ENCODE measurements around the gene PLAAT2. TPM values are rescaled to one million over a fixed set of nuclear protein-coding genes. Genes with fewer than 3 reads are reported as not detected.

Gene PLAAT2
- total RNA-seq, 1 donor from 2014 or later: not detected

DNA sequence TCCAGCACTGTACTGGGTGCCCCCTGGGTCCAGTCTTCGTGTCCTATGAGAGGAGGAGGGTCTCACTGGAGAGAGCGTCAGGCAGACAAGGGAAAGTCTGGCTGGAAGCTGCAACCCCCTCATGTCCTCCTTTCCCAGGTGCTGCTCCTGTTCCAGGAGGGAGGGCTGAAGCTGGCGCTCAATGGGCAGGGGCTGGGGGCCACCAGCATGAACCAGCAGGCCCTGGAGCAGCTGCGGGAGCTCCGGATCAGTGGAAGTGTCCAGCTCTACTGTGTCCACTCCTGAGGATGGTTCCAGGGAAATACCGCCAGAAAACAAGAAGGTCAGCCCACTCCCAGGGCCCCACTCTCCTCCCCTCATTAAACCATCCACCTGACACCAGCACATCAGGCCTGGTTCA is 47.1 kb downstream of the PLAAT2 start:
- no peak for DNase-seq

DNA sequence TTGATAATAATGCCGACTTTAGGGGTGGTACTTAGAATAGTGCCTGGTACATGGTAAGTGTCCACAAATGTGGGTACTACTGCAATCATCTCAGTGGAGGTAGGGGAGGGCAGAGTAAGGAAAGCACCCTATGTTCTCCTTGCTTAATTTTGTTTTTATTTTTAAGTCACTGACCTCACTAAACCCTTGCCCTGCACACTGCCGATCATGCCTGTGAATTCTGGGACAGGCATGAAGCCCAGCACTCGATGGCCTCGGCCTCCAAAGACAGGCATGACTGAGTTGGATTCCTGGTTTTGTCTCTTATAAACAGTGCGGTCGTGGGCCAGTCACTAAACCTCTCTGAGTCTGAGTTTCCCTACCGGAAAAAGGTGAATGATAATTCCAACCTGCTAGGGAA is 50.4 kb downstream of the PLAAT2 start:
- no peak for DNase-seq

DNA sequence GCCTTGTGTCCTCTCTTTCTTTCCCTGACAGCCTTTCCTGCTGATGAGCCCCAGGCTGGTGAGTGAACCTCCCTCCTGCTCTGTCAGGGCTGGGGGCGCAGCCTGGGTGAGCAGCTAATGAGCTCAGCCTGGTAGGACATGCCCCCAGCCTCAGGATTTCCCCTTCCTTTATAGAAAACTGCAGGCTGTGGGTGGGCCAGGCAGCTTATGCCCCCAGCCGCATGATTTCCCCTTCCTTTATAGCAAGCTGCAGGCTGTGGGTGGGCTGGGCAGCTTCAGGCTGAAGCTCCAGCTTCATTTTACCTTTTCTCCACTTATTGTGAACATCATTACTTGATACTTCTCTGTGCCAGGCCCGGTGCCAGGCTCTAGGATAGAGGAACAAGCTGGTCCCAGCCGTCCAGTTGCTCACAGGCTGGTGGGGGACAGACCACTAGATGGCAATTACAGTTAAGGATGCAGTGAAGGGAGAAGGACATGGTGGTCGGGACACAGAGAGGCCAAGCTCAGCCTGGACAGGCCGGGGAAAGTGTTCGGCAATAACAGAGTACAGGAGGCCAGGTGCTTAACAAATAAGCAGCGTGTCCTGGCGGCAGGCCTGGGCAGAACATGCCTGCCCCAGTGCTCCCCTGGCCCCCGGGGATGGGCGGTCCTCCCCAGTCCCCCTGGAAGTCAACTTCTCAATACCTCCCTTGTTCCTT is 52.0 kb downstream of the PLAAT2 start:
- DNase-seq: no peak

DNA sequence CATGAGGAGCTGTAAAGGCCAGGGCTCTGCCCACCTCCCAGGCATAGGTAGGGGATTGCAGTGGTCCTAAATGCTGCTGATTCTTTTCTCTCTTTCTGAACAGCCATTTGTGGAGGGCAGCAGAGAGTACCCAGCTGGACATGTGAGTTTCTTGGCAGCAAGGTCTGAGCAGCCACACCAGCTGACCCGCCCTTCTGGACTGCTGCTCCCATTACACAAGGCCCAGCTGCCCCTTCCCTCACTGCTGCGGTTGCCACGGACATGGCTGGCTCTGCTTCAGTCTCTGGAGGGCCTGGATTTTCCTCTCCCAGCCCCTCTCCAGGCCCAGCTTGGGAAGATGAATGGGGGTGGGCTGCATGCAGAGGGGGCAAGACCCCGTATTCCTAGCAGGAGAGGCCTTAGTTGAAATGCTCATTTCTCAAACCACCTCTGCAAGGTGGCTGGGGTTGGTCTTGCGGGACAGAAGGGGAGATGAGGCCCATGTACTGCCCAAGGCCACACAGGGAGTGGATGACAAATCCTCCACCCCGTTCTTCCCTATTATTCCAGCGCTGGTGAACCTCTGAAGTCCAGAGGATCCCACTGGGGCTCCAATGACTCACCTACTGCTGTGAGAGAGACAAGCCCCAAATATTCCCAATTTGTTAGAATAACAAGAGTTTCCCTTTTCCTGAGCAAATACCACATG is 52.7 kb downstream of the PLAAT2 start:
- DNase-seq: peak; percentile 64

DNA sequence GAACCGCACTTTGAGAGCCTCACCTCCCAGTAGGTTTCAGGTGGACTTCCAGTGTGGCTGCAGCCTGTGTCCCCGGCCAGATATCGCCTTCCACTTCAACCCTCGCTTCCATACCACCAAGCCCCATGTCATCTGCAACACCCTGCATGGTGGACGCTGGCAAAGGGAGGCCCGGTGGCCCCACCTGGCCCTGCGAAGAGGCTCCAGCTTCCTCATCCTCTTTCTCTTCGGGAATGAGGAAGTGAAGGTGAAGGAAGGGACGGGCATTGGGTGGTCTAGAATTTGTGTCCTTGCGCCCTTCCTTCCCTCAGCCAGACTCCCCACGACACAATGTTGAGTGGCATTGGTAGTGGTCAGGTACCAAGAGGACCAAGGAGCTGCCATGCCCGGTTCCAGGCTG is 54.4 kb downstream of the PLAAT2 start:
- no peak for DNase-seq

DNA sequence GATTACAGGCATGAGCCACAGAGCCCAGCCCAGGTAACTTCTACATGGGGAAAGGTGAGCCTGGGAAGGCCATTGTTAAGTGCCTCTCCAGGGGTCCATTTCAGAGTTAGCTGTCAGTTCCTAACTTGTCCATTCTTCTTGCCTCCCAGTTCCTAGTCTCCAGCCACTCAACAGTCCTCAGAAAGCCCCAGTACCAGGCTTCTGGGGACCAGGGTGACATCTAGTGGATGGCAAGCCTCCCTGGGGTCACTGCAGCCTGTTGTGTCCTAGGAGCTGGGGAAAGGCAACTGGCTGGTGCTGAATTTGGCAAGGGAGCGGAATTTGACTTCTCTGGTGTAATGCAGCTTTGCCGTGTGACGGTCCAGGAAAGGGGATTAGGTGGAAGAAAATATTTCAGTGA is 55.2 kb downstream of the PLAAT2 start:
- DNase-seq: peak; percentile 40

DNA sequence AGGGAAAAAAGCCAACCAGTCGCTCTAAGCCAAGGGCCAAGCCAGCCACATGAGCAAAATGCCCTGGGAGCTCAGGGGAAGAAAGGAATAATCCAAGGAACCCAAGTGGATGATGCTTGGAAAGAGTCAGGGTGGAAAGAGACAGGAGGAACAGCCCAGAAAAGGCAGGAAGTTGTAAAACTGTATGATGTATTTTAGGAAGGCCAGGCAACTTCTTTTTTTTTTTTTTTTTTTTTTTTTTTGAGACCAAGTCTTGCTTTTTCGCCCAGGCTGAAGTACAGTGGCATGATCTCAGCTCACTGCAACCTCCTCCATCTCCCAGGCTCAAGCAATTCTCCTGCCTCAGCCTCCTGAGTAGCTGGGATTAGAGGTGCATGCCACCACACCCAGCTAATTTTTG is 55.7 kb downstream of the PLAAT2 start:
- DNase-seq: no peak

DNA sequence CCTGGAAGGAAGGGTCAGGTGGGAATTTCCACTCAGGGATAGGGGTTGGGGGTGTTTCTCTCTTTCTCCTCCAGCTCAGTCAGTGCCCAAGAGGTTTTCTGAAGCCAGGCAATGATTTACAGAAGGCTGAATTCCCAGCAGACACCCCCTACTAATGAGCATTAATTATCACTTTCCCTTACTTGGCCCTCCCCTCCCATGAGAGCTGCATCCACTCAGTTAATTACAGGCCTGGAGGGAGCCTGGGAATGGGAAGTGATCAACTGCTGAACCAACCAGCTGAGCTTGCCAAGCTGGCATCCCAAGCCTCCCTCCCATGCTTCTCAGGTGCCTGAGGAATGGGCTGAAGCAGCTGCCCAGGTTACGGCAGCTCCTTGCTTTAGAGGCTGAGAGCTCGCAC is 56.3 kb downstream of the PLAAT2 start:
- no peak for DNase-seq

DNA sequence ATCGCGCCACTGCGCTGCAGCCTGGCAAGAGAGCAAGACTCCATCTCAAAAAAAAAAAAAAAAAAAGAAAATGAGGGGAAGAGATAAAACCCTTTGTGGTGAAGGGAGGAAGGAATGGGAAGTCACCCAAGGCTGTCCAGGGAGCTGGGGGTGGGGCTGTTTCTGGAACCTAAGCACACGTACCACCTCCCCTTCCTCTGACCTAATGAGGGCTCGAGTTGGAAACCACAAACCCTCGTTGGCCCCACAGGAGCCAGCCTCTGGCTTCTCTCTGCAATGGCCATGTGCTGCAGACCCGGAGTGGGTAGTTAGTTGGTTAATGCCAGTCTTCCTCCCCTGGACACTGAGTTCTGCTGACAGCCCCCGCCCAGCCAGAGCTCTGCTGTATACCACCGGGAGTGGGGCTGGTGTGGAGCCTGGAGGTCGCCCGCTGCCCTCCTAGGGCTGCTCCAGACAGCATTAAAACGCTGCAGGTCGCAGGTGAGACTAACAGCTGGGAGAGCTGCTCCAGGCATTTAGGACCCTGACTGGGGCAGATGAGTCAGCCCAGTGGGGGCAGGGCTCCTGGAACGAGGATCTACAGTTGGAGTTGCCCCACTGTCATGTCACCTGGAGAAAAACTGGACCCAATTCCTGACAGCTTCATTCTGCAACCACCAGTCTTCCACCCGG is 57.2 kb downstream of the PLAAT2 start, which contains the start of gene LGALS12:
TSS of gene LGALS12 (plus strand) at position 228 of the 672 bp plus-strand sequence. CDS start at position 603, 375 bp downstream.
- no peak for DNase-seq

DNA sequence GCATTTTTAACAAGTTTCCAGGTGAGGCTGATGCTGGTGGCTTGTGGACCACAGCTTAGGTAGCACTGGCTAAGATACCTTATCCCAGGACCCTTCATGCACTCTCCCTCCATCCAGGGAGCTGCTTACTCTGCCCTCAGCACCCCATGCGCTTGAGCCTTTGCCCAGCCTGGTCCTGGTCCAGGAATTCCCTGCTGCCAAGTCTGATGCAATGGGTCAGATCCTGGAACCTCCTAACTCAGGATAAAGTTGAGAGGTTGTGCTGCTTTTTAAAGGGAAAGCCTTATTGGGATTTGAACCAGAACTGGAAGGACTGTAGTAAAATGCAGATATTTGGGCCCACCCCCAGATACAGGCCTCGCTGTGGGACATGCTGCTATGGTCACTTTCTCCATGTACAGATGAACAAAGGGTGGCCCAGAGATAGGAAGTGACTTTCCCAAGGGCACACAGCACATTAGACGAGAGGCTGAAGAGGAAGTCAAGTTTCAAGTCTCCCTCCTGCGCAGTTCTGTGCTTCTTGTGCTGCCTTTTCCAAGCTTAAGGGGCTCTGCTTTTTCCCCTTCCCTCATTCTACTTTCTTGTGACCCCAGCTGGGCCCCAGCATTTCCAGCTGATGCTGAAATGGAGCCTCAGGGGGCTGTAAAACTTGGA is 58.1 kb downstream of the PLAAT2 start:
- DNase-seq: no peak

DNA sequence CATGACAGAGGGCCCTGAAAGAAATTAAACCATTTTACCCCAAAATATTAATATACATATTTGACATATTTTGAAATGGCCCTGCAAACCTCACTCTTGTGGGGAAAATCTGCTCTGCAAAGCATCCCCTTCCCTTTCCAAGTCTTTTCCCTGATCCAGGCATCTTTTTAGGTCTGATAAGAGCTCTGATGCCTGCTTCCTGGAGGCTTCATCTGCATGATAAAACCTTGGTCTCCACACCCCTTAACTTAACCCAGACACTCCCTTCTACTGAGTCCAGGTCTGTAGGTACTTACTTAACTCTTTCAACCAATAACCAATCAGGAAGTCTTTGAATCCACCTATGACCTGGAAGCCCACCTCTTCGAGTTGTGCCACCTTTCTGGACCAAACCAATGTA is 59.1 kb downstream of the PLAAT2 start:
- DNase-seq: no peak

DNA sequence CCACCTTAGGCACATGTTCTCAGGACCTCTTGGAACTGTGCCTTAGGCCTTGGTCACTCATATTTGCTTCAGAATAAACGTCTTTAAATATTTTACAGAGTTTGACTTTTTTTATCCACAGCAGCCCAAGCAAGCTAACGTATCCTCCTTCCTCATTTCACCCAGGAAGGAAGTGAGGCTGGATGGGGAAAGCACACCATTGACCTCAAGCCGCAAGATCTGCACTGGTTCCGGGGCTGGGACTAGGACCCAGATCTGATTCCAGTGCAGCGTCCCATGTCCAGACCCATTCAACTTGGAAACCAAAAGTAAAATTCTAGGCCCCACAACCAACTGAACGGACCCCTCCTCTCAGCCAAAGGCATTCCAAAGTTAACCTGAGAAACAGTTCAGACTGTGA is 59.7 kb downstream of the PLAAT2 start:
- no peak for DNase-seq

Other genes with a start within 250 kb of the PLAAT2 start
- not detected for gene SLC22A9, start 193.6 kb downstream of the PLAAT2 start, total RNA-seq
- 3.1 TPM for gene PLAAT5, start 72.2 kb downstream of the PLAAT2 start, total RNA-seq
- not detected for gene LGALS12, start 57.3 kb downstream of the PLAAT2 start, total RNA-seq
- 2.3 TPM for gene PLAAT4, start 26.6 kb downstream of the PLAAT2 start, total RNA-seq
- gene PLAAT3, start 51.1 kb upstream of the PLAAT2 start, total RNA-seq: 4.7 TPM
- gene ATL3, start 108.0 kb upstream of the PLAAT2 start, total RNA-seq: 26.0 TPM
- 207 TPM for gene RTN3, start 118.1 kb upstream of the PLAAT2 start, total RNA-seq
- gene ZFTA, start 205.4 kb upstream of the PLAAT2 start, total RNA-seq: 90.3 TPM

All from occipital lobe (tissue), 2 donors.